ENCODE results near the gene NIT2.

Gene NIT2

DNA sequence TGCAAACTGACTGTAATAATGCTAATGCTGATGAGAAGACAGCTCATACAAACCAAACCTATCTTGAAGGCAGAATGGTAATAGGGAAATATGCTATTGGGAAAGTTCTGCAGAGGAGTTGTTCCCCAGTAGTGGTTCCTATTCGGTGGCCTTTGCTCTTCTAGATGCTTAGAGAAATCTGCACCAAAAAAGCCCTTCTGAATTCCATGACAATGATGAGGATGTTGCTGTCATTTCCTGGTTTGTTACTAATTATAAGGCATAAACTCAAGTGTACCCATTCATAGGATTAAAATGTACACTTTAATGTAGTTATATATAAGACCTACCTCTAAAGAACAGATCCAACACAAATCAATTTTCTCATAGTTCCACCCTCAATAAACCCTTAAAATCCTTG is 36.2 kb downstream of the NIT2 start:
- TF ChIP-seq, protein P1, sequence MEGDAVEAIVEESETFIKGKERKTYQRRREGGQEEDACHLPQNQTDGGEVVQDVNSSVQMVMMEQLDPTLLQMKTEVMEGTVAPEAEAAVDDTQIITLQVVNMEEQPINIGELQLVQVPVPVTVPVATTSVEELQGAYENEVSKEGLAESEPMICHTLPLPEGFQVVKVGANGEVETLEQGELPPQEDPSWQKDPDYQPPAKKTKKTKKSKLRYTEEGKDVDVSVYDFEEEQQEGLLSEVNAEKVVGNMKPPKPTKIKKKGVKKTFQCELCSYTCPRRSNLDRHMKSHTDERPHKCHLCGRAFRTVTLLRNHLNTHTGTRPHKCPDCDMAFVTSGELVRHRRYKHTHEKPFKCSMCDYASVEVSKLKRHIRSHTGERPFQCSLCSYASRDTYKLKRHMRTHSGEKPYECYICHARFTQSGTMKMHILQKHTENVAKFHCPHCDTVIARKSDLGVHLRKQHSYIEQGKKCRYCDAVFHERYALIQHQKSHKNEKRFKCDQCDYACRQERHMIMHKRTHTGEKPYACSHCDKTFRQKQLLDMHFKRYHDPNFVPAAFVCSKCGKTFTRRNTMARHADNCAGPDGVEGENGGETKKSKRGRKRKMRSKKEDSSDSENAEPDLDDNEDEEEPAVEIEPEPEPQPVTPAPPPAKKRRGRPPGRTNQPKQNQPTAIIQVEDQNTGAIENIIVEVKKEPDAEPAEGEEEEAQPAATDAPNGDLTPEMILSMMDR (IDR thresholded peaks at IDR 0.05; ENCODE audit: low read depth, low read length) = no peak
- H3K4me3 ChIP-seq (ENCODE audit: low read depth, low read length) = no peak overlapping the region

DNA sequence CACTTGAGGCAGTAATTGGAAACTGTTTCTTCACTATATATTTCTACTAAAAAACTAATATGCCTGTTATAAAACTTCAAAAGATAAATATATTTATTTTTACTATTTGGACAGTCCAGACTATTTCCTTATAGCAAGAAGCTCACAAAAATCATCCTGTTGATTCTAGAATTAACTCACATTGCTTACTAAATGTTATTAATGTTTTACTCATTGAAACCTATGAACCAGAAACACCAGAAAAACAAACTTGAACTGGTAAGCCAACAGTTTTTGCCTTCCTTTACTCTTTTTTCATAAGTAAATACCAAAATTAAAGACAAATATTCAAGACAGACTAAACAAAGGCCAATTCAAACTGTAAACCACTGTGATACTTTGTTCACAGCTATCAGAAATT is 40.0 kb downstream of the NIT2 start:
- H3K4me3 ChIP-seq (ENCODE audit: low read depth, low read length) = no peak overlapping the region
- TF ChIP-seq, protein P1 (IDR thresholded peaks at IDR 0.05; ENCODE audit: low read depth, low read length) = no peak

DNA sequence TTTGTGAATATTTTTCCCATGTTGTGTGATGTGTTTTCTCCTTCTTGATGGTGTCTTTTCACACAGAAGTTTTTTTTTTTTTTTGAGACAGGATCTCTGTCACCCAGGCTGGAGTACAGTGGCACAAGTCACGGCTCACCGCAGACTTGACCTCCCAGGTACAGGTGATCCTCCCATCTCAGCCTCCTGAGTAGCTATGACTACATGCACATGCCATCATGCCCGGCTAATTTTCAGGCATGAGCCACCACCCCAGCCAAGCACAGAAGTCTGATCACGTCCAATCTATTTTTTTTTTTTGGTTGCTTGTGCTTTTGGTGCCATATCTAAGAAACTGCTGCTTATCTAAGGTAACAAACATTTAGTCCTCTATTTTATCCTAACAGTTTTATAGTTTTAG is 41.7 kb downstream of the NIT2 start:
- TF ChIP-seq, protein P1 (IDR thresholded peaks at IDR 0.05; ENCODE audit: low read depth, low read length) = no peak
- no peak overlapping the region for H3K4me3 ChIP-seq (ENCODE audit: low read depth, low read length)

DNA sequence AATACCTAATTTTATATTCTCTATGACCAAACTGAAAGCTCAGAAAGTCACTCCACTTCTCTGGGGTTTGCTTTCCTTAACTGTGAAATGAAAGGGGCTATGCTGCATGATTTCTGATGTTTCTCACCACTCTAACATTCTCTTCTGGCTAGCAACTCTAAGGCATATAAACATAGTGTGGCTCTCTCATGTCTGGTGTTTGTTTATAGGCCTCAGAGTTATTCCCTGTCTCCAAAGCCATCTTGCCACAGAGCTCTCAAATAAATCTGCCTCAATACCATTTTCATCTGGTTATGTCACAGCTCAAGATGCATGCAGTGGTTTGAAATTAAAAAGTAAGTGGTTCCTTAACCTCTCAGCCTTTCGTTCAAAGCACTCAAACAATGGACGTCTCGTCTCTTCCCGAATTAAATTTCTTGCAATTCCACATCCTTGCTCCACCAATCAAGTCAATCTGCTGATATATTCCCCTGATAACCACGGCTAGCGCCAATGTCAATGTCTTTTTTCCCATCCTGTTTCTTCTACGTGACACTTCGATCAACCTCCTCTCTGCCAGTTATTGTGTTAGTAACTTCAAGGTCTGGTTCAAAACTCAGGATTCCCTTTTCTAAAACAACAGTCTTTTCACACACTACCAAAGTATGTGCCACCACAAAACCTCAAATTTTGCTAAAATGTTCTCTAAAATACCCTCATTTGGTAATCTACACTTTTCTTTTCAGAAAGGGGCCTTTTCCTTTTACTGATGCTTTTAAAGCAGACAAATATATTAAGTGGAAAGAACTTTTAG is 50.4 kb downstream of the NIT2 start:
- H3K4me3 ChIP-seq (ENCODE audit: low read depth, low read length) = no peak overlapping the region
- TF ChIP-seq, protein P1 (IDR thresholded peaks at IDR 0.05; ENCODE audit: low read depth, low read length) = no peak

DNA sequence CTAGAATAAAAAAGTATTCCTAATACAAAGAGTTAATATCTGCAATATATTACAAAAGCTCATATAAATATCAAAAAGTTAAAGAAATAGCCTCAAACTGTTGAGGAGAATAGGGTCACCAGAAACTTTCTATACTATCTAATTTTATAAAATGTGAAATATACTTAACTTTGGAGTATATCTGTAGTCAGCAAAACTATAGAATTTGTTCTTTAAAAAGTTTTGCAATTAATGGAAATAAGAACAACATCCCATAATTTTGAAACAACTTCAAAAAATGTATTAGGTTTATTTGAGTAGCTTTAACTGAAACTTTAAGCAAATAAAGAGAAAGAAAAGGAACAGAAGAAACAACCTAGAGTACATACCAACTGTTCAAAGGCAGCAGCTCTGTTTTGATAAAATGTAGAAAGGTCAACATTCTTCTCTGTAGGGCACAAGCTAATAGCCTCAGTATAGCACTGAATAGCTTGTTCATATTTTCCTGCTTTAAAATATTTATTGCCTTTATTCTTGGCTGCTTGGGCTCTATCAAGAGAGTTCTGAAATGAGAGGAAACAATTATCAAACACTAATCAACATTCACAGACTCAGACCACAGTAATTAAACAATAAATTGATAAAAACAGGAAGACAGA is 52.0 kb downstream of the NIT2 start:
- TF ChIP-seq, protein P1 (IDR thresholded peaks at IDR 0.05; ENCODE audit: low read depth, low read length) = no peak
- H3K4me3 ChIP-seq (ENCODE audit: low read depth, low read length) = no peak overlapping the region

DNA sequence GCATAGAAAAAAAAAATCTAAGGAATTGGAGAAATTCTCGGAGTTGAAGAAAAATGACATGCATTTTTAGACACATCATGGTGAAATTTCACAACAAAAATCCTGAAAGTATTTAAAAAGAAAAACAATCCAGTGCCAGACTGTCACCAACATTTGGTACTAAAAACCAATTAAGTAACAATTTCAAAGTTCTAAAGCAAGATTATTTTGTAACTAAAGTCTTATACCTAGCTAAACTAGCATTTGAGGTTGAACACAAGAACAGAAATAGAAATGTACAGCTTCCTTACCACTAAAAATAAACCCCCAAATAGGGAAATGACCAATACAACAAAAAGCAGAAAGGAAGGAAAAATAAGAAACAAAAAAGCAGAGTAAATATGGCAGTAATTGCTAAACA is 54.5 kb downstream of the NIT2 start:
- no peak overlapping the region for H3K4me3 ChIP-seq (ENCODE audit: low read depth, low read length)
- TF ChIP-seq, protein P1 (IDR thresholded peaks at IDR 0.05; ENCODE audit: low read depth, low read length) = no peak
